ENCODE results near the gene FER. TPM values are rescaled to one million over a fixed set of nuclear protein-coding genes. Genes with fewer than 3 reads are reported as not detected.

Gene FER
- total and polyA plus RNA-seq, 10 of the 15 experiments (the other 5 are each of a cell fraction or from before 2014, with no cell fraction given), result 4.4 to 19.1 (median 9.6) TPM

DNA sequence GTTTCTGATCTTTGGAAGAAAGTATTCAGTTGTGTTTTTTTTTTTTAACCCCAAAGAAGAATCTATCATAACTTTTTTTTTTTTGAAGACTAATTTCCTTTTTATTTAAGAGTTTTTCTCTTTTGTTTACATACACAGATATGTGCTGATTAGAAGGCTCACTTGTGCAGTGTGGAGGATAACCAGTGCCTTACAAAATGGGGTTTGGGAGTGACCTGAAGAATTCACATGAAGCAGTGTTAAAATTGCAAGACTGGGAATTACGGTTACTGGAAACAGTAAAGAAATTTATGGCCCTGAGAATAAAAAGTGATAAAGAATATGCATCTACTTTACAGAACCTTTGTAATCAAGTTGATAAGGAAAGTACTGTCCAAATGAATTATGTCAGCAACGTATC lies 50.3 kb downstream of the FER start (continued):
- TF ChIP-seq, protein P1, sequence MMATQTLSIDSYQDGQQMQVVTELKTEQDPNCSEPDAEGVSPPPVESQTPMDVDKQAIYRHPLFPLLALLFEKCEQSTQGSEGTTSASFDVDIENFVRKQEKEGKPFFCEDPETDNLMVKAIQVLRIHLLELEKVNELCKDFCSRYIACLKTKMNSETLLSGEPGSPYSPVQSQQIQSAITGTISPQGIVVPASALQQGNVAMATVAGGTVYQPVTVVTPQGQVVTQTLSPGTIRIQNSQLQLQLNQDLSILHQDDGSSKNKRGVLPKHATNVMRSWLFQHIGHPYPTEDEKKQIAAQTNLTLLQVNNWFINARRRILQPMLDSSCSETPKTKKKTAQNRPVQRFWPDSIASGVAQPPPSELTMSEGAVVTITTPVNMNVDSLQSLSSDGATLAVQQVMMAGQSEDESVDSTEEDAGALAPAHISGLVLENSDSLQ (IDR thresholded peaks at IDR 0.05), result no peak
- TF ChIP-seq SMAD1 (IDR thresholded peaks at IDR 0.05; ENCODE audit: low read depth, partially characterized antibody) (no peak), RELA (IDR thresholded peaks at IDR 0.05; ENCODE audit: borderline replicate concordance, partially characterized antibody) (no peak), ATF7 (IDR thresholded peaks at IDR 0.05; ENCODE audit: low read depth) (no peak), POLR2AphosphoS5 (IDR thresholded peaks at IDR 0.05; ENCODE audit: low read length) (no peak)

DNA sequence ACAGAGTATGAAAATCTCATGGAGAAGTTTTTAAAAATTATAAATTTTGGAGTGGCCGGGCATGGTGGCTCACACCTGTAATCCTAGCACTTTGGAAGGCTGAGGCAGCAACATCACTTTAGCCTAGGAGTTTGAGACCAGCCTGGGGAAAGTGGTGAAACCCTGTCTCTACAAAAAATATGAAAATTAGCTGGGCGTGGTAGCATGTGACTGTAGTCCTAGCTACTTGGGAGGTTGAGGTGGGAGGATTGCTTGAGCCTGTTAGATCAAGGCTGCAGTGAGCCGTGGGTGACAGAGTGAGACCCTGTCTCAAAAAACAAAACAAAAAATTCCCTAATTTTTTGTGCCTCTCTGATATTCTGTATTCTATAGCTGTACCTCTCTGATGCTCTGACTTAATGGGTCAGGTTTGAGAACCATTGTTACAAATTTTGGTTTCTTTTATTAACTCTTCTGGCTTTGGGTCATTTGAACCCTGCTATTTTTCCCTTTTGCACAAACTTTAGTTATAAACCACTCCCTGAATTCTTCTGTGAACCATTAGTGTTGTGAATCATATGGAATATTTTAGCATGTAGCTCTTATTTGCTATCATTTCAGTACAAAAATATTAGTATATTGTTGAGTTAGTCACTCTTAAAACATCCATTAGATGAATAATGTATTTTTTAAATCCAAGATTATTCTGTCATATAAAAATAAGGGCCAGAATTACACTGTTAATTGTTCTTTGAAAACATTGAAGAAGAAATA lies 51.0 kb downstream of the FER start:
- RAD21 ChIA-PET (ENCODE audit: unreplicated experiment), result interaction anchor here (0.8 kb wide), 1 partner anchor 72 kb away, joined by 3 read pairs; no protein-coding TSS in a partner anchor
- in situ Hi-C loops (cut with MboI), result no loop called here
- WGBS (ENCODE audit: insufficient coverage, insufficient replicate concordance, low lambda C conversion rate, missing lambda C conversion rate), result 98% methylated on average over 3 of the region's 3 CpGs
- TF ChIP-seq SIN3A (IDR thresholded peaks at IDR 0.05; ENCODE audit: low read depth, low read length) (no peak), MEF2A (IDR thresholded peaks at IDR 0.05; ENCODE audit: insufficient read depth, low read depth, low read length) (no peak), GABPA (IDR thresholded peaks at IDR 0.05; ENCODE audit: low read depth) (no peak), CEBPB (IDR thresholded peaks at IDR 0.05; ENCODE audit: borderline replicate concordance in 1 of 2, low read depth in 2 of 2, low read length in 2 of 2) (no peak), LARP7 (IDR thresholded peaks at IDR 0.05) (no peak), ZSCAN29 (IDR thresholded peaks at IDR 0.05) (no peak), RUNX3 (IDR thresholded peaks at IDR 0.05; ENCODE audit: low read length) (no peak), SRF (IDR thresholded peaks at IDR 0.05; ENCODE audit: low read depth in 2 of 2, low read length in 2 of 2) (no peak), FOS (IDR thresholded peaks at IDR 0.05; ENCODE audit: borderline replicate concordance, extremely low read depth, insufficient read length) (no peak), STAT1 (conservative IDR thresholded peaks at IDR 0.05) (no peak), NR2C2 (IDR thresholded peaks at IDR 0.05; ENCODE audit: borderline replicate concordance, control insufficient read depth, insufficient read length, low read depth) (no peak)
- TF ChIP-seq, protein P2, sequence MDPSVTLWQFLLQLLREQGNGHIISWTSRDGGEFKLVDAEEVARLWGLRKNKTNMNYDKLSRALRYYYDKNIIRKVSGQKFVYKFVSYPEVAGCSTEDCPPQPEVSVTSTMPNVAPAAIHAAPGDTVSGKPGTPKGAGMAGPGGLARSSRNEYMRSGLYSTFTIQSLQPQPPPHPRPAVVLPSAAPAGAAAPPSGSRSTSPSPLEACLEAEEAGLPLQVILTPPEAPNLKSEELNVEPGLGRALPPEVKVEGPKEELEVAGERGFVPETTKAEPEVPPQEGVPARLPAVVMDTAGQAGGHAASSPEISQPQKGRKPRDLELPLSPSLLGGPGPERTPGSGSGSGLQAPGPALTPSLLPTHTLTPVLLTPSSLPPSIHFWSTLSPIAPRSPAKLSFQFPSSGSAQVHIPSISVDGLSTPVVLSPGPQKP (IDR thresholded peaks at IDR 0.05; ENCODE audit: low read depth, low read length), result no peak
- TF ChIP-seq, protein P3, sequence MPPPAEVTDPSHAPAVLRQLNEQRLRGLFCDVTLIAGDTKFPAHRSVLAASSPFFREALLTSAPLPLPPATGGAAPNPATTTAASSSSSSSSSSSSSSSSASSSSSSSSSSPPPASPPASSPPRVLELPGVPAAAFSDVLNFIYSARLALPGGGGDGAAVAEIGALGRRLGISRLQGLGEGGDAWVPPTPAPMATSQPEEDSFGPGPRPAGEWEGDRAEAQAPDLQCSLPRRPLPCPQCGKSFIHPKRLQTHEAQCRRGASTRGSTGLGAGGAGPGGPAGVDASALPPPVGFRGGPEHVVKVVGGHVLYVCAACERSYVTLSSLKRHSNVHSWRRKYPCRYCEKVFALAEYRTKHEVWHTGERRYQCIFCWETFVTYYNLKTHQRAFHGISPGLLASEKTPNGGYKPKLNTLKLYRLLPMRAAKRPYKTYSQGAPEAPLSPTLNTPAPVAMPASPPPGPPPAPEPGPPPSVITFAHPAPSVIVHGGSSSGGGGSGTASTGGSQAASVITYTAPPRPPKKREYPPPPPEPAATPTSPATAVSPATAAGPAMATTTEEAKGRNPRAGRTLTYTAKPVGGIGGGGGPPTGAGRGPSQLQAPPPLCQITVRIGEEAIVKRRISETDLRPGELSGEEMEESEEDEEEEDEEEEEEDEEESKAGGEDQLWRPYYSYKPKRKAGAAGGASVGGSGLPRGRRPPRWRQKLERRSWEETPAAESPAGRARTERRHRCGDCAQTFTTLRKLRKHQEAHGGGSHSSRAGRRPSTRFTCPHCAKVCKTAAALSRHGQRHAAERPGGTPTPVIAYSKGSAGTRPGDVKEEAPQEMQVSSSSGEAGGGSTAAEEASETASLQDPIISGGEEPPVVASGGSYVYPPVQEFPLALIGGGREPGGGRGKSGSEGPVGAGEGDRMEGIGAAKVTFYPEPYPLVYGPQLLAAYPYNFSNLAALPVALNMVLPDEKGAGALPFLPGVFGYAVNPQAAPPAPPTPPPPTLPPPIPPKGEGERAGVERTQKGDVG (CRISPR knock-in tag; IDR thresholded peaks at IDR 0.05), result no peak

More for the DNA sequence above, 51.0 kb downstream of the FER start:
- ChIA-PET POLR2A (no interaction called here), SMC1A (ENCODE audit: uncharacterized antibody, unreplicated experiment) (interaction anchor here (0.6 to 1.2 kb wide), 4 partner anchors 18 to 243 kb away, joined by 3 to 4 read pairs (median 4); no protein-coding TSS in a partner anchor), CTCF (no interaction called here)
- FAIRE-seq, result no peak
- H3K79me2 ChIP-seq (ENCODE audit: control insufficient read depth, insufficient read depth, low read length), result no peaks in the 10 kb centered on the region; the same call in none of the 2 replicates
- no peak overlapping the region for H3K4me2 ChIP-seq (ENCODE audit: control insufficient read depth, insufficient read depth)
- no peak overlapping the region for H2AFZ ChIP-seq (ENCODE audit: control insufficient read depth, low read depth, low read length)
- no peak overlapping the region for H3K27ac ChIP-seq (ENCODE audit: control insufficient read depth, insufficient read depth)
- no peaks in the 10 kb centered on the region for H4K20me1 ChIP-seq (ENCODE audit: control insufficient read depth, insufficient read depth)
- H3K4me3 ChIP-seq, result no peak overlapping the region
- no peak for DNase-seq (ENCODE audit: low read depth, low spot score)
- ATAC-seq, result no peak
- no peaks in the 10 kb centered on the region for H3K27me3 ChIP-seq (replicated peaks in 1 of 2; ENCODE audit: control insufficient read depth in 2 of 2, insufficient read depth in 2 of 2, low read length in 1 of 2)
- intact Hi-C loops (cut with micrococcal nuclease; ENCODE audit: unreplicated experiment), result no loop called here
- H3K4me1 ChIP-seq (ENCODE audit: control insufficient read depth, insufficient read depth, low read length), result peaks cover 2% of the 10 kb centered on the region; the same call in 1 of the 2 replicates
- H3K9ac ChIP-seq (ENCODE audit: control insufficient read depth, insufficient read depth, low read length), result no peak overlapping the region
- H3K9me3 ChIP-seq (replicated peaks; ENCODE audit: control insufficient read depth, insufficient read depth, low read length), result peaks cover 2% of the 10 kb centered on the region
- BruUV-seq (replicated peaks), result no TSS peak
- H3K36me3 ChIP-seq (ENCODE audit: control insufficient read depth in 2 of 2, insufficient read depth in 2 of 2, low read length in 1 of 2), result peaks cover 0 to 2% of the 10 kb centered on the region in 2 experiments; a peak in 3 of 4 replicates
